ENCODE results near the gene BRIX1. TPM values are rescaled to one million over a fixed set of nuclear protein-coding genes. Genes with fewer than 3 reads are reported as not detected.

BRIX1 gene
- total RNA-seq, 1 donor from 2014 or later = 29.0 TPM

GRCh38 chr5:34870382-34870781, 45.1 kb upstream of the BRIX1 start:
- Histone ChIP-seq H3K36me3 (ENCODE audit: control insufficient read depth, insufficient read depth, low read length) (no peaks in the 10 kb centered on the region), H3K27me3 (ENCODE audit: control insufficient read depth, insufficient read depth, low read length) (no peaks in the 10 kb centered on the region), H3K4me3 (ENCODE audit: low read depth, low read length) (no peak overlapping the region)
- FAIRE-seq (no peak), DNase-seq (ENCODE audit: low read depth) (no peak)
- no peak for TF ChIP-seq CTCF (IDR thresholded peaks at IDR 0.05; ENCODE audit: insufficient read depth, low read length, severe bottlenecking)

- Histone ChIP-seq H3K36me3 (ENCODE audit: control insufficient read depth, insufficient read depth, low read length) (no peaks in the 10 kb centered on the region), H3K27me3 (ENCODE audit: control insufficient read depth, insufficient read depth, low read length) (no peaks in the 10 kb centered on the region), H3K4me3 (ENCODE audit: low read depth, low read length) (no peak overlapping the region)
- no peak for TF ChIP-seq CTCF (IDR thresholded peaks at IDR 0.05; ENCODE audit: insufficient read depth, low read length, severe bottlenecking)
- DNase-seq (ENCODE audit: low read depth) (no peak), FAIRE-seq (no peak)
These were observed 39.2 kb upstream of the BRIX1 start for GRCh38 chr5:34876275-34876674.

- no peak for TF ChIP-seq CTCF (IDR thresholded peaks at IDR 0.05; ENCODE audit: insufficient read depth, low read length, severe bottlenecking)
- Histone ChIP-seq H3K27me3 (ENCODE audit: control insufficient read depth, insufficient read depth, low read length) (no peaks in the 10 kb centered on the region), H3K4me3 (ENCODE audit: low read depth, low read length) (no peak overlapping the region), H3K36me3 (ENCODE audit: control insufficient read depth, insufficient read depth, low read length) (no peaks in the 10 kb centered on the region)
- DNase-seq (ENCODE audit: low read depth) = no peak
- FAIRE-seq = no peak
These were observed 34.3 kb upstream of the BRIX1 start for GRCh38 chr5:34881246-34881645.

- H3K27me3 ChIP-seq (ENCODE audit: control insufficient read depth, insufficient read depth, low read length) = no peaks in the 10 kb centered on the region
- DNase-seq (ENCODE audit: low read depth) (peak; percentile 25), FAIRE-seq (no peak)
- H3K36me3 ChIP-seq (ENCODE audit: control insufficient read depth, insufficient read depth, low read length) = no peaks in the 10 kb centered on the region
- no peak overlapping the region for H3K4me3 ChIP-seq (ENCODE audit: low read depth, low read length)
- no peak for TF ChIP-seq CTCF (IDR thresholded peaks at IDR 0.05; ENCODE audit: insufficient read depth, low read length, severe bottlenecking)
These were observed 29.0 kb upstream of the BRIX1 start for GRCh38 chr5:34886392-34887119.

- H3K36me3 ChIP-seq (ENCODE audit: control insufficient read depth, insufficient read depth, low read length) = no peaks in the 10 kb centered on the region
- H3K27me3 ChIP-seq (ENCODE audit: control insufficient read depth, insufficient read depth, low read length) = no peaks in the 10 kb centered on the region
- no peak overlapping the region for H3K4me3 ChIP-seq (ENCODE audit: low read depth, low read length)
- DNase-seq (ENCODE audit: low read depth) = no peak
- no peak for FAIRE-seq
- TF ChIP-seq CTCF (IDR thresholded peaks at IDR 0.05; ENCODE audit: insufficient read depth, low read length, severe bottlenecking) = no peak
These were observed 26.1 kb upstream of the BRIX1 start for GRCh38 chr5:34889394-34889793.

- DNase-seq (ENCODE audit: low read depth) = no peak
- Histone ChIP-seq H3K36me3 (ENCODE audit: control insufficient read depth, insufficient read depth, low read length) (no peaks in the 10 kb centered on the region), H3K4me3 (ENCODE audit: low read depth, low read length) (no peak overlapping the region), H3K27me3 (ENCODE audit: control insufficient read depth, insufficient read depth, low read length) (no peaks in the 10 kb centered on the region)
- TF ChIP-seq CTCF (IDR thresholded peaks at IDR 0.05; ENCODE audit: insufficient read depth, low read length, severe bottlenecking) = no peak
- peak; percentile 93 for FAIRE-seq
These were observed 23.5 kb upstream of the BRIX1 start for GRCh38 chr5:34891981-34892380.
